ENCODE results near the gene STAG3.
"Not testable (repeated sequence)": the region's sequence is repeated elsewhere in the genome, so short reads cannot be mapped to it uniquely, and the experiment has no call there.

STAG3 gene

DNA sequence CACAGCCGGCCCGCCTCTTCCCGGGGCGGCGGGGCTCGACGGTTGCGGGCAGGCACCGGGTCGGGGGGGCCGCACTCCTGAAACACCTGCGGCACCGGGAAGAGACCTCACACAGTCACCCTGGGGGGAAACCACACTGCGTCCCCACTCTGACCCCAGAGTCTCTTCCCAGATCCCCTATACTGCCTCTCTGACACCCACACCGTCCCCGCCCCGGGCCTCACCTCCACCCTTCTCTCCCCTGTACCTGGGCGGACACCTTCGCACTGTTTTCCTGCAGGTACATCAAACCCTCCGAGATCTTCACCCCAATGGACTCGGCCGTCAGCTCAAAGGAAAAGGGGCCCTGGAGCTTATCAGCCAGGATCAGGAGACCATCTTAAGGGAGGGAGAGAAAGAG lies 5.9 kb upstream of the STAG3 start:
- FAIRE-seq: no peak
- DNase-seq (ENCODE audit: low spot score): no peak

DNA sequence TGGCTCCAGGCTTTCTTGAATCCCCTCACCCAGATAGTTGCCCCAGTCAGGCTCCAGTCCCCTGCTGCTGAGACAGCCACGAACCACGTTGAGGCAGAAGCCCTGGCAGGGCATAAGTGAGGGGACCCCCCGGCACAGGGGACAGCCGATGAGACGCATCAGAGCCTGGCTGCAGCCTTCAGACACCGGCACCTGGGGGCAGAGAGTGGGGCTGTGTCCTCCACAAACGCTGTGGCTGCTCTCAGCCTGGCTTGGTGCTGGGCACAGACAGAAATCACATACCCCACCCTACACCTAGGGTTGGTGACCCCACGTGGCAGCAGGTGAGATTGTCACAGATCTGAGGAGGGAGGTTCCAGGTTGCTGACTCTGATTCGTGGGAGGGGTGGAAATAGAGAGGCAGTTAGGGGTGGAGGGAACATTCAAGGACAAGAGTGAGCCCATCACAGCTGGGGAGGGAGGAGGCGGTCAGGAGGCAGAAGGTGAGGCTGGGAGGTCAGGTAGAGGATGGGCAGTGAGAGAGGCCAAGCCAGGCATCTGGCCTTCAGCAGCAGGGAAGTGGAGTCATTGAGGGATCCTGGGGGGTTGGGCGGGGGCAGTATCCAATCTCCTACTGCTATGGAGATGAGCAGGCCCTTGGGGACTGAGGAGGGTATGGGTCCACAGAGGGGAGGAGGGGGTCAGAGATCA lies 3.8 kb upstream of the STAG3 start:
- DNase-seq (ENCODE audit: low spot score) (no peak), FAIRE-seq (no peak)

DNA sequence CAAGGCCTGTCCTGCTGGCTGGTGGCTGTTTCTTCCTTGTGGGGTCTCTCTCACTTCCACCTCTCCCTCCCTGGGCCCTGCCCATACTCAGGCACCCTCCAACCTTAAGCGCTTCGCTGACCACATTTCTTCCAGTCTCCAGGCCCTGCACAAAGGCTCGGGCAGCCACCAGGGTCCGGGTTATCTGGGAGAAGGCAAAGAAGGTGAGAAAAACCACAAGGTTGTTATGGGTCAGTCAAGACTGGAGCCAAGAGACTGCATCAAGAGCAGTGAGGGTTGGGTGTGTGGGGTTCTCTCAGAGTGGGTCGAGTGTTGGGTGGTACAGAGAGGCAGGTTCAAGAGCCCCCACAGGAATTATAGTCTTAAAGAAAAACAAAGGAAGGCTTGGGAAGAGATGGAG lies 3.1 kb upstream of the STAG3 start:
- no peak for FAIRE-seq
- no peak for DNase-seq (ENCODE audit: low spot score)

DNA sequence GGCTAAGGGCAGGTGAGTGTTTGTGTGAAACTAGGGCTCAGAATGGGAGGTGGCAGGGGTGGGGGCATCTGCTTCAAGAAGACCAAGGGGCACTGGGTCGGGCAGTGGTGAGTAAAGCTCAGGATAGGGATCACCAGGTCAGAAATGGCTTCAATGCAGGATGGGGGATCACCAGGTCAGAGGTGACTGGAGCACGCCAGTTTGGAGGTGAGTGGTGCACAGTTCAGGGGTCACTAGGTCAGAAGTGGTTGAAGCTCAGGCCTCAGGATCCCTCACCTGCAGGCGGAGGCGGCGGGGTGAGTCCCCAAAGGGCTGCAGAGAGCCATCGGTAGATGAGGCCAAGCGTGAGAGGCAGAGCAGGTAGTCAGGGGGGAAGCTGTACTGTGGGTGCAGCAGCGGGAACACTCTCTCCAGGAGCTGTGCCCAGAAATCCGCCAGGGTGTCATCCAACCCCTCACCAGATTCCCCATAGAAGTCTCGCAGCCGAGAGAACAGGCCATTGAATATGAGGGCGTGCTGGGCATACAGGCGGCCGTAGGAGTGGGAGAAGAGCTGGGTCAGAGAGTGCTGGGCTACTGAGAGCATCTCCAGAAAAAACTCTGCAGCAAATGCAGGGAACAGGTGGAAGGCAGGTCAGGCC lies 2.3 kb upstream of the STAG3 start:
- FAIRE-seq (no peak), DNase-seq (ENCODE audit: low spot score) (no peak)

DNA sequence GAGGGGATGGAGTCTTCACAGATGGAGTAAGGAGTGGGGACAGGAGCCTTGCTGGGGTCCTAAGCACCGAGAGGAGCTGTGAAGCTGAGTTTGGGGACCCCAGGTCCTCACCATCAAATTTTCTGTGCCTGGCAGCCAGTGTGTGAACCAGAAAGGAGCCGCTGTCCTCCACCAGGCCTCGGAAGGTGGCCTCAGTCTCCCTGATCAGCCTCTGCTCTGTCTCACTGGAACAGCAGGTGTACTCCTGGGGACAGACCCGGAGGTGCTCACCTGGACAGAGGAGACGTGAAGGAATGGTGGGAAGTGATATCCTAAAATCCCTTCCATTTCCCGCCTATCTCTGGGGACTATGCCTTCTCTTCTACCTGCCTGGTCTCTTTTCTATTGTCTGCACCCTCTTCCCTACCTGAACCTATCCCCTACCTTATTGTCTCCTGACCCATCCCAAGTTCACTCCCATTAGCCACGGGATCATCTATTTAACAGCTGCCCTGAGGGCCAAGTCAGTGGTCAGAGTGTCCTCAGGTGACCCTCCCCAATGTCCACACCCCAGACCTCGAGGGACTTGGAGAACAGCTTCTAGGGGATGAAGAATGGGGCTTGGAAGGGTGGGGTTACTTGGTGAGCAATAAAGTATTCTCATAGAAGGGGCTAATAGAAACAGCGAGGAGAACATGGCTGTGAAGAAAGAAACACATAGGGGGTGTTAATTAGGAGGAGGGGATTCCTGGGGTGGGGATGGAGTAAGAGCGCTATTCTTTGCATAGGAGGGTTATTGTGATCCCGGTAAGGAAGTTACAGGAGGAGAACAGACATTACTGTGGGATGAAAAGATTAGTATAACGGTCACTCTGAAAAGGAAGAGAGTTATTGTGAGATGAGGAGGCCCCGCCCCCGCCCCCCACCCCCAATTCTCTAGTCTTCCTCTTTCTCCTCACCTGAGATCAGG lies 1.3 kb upstream of the STAG3 start:
- FAIRE-seq (no peak), DNase-seq (ENCODE audit: low spot score) (no peak)

DNA sequence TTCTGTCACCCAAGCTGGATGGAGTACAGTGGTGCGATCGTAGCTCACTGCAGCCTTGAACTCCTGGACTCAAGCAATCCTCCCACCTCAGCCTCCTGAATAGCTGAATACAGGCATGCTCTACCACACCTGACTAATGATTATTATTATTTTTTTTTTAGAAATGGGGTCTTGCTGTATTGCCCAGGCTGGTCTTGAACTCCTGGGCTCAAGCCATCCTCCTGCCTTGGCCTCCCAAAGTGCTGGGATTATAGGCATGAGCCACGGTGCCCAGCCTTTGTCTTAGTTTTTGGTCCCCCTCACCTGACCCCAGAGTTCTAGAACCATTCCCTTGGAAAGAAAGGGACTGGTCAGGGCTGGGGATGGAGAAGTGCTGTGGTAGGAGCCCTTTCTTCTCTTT lies 2.4 kb downstream of the STAG3 start:
- DNase-seq (ENCODE audit: low spot score); FAIRE-seq: not testable (repeated sequence)

DNA sequence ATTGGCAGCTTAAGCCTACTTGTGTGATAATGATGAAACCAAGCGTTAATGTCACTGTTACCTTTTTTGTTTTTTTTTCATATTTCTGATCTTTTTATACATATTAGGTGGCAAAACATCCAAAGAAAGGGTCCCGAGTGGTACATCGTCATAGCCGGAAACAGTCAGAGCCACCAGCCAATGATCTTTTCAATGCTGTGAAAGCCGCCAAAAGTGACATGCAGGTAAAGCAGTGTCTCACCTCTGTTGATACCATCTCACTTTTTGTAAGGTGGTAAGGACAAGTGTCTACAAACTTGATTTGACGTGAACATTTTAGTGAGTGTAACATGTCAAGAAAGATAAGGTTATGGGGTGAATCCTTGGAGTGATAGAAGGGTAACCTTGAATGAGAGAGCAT lies 4.9 kb downstream of the STAG3 start:
- not testable (repeated sequence) for DNase-seq (ENCODE audit: low spot score); FAIRE-seq

DNA sequence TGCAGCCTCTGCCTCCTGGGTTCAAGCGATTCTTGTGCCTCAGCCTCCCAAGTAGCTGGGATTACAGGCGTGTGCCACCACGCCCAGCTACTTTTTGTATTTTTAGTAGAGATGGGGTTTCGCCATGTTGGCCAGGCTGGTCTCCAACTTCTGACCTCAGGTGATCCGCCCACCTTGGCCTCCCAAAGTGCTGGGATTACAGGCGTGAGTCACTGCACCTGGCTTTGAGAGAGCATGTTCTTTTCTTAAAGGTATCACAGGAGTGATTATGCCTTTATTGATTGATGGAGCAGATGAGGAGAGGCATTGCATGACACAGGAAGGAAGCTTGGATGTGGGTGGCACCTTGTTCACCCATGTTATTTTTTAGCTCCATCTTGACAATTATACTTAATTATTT lies 5.4 kb downstream of the STAG3 start:
- not testable (repeated sequence) for DNase-seq (ENCODE audit: low spot score); FAIRE-seq

DNA sequence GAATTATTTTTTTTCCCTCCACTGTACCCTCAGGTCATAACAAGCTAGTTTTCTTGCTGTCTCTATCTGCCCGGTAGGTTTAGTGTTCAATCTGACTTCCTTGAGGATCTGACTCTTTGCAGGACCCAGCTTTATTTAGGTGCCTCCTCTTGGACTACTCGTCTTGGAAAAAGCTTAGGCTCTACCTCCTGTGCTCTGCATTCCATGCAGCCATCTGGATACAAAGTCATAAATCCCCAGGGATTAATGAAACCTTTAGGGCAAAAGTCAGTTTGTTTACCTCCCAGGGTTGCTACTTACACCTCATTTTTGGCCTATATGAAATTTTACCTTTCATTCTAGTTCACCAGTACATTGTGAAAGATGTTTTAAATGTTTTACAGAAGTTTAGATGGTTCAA lies 8.0 kb downstream of the STAG3 start:
- DNase-seq (ENCODE audit: low spot score) (no peak), FAIRE-seq (no peak)

DNA sequence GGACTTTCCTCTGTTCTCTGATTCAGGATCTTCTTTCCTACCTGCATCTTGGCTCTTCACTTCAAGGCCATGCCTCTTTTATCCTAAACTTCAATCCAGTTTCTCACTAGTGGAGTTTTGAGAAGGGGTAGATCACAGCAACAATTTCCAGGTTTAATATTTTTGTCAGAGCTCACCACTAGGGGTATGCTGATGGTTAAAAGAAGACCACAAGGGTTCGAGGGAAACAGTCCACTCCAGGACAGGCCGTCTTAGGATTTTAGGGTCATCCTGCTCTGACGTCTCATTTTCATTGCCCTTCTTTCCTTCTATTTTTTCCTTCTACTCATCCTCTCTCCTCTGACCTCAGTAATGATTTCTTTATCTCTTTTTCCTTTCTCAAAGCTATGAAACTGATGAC lies 11.3 kb downstream of the STAG3 start:
- DNase-seq (ENCODE audit: low spot score) (no peak), FAIRE-seq (no peak)

DNA sequence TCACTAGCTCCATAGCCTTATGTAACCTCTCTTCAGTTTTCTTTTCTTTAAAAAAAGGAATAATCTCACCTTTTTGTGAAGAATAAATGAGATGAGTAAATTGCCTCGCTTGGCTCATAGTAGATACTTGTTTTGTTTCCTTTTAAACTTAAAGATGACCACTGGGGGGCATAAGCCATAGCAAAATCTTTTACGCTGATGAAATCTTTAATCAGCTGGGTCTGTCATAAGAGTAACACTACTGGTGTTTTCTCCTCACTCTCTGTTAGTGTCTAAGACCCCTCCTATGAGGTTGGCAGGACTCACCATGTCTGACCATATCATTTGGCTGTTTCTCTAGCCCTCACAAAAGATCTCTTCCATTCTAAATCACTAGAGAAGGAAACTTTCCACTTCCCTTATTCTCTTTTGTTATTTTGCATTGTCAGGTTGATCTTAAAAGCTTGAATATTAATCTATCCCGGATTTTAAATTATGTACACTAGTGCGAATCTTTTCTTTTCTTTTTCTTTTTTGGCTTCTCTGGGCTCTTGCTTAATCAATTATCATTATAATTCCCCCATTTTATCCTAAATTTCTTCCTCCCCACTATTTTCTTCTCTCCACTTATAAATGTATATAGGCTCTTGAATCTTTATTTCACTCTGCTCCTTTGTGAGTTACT lies 12.5 kb downstream of the STAG3 start:
- DNase-seq (ENCODE audit: low spot score) (peak; percentile 21), FAIRE-seq (peak; percentile 74)

DNA sequence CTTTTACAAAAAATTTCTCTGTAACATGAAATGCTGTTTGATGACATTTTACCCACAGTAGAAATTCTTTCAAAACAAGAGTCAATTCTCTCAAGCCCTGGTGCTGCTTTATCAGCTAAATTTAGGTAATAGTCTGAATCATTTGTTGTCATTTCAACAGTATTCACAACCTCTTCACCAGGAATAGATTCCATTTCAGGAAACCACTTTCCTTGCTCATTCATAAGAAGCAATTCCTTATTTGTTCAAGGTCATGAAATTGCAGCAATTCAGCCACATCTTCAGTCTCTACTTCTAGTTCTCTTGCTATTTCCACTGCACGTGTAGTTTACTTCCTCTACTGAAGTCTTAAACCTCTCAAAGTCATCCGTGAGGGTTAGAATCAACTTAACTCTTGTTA lies 14.1 kb downstream of the STAG3 start:
- no peak for DNase-seq (ENCODE audit: low spot score)
- no peak for FAIRE-seq

DNA sequence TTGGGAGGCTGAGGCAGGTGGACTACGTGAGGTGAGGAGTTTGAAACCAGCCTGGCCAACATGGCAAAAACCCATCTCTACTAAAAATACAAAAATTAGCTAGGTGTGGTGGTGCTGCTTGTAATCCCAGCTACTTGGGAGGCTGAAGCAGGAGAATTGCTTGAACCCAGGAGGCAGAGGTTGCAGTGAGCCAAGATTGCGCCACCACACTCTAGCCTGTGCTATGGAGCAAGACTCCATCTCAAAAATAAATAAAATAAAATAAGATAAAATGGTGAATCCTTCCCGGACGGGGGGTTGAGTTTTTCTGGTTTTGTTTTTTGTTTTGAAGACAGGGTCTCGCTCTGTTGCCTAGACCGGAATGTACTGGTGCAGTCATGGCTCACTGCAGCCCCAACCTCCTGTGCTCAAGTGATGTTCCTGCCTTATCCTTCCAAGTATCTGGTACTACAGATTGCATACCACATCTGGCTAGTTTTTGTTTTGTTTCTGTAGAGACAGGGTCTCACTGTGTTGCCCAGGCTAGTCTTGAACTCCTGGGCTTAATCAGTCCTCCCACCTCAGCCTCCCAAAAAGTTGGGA lies 14.7 kb downstream of the STAG3 start:
- DNase-seq (ENCODE audit: low spot score); FAIRE-seq: not testable (repeated sequence)

DNA sequence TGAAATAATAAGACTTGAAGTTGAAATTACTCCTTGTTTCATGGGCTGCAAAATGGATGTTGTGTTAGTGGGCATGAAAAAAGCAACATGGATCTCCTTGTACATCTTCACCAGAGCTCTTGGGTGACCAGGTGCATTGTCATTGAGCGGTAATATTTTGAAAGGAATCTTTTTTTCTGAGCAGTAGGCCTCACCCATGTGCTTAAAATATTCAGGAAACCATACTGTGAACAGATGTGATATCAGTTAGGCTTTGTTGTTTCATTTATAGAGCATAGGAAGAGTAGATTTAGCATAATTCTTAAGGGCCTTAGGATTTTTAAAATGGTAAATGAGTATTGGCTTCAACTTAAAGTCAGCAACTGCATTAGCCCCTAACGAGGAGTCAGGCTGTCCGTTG lies 15.3 kb downstream of the STAG3 start:
- DNase-seq (ENCODE audit: low spot score) (no peak), FAIRE-seq (no peak)

DNA sequence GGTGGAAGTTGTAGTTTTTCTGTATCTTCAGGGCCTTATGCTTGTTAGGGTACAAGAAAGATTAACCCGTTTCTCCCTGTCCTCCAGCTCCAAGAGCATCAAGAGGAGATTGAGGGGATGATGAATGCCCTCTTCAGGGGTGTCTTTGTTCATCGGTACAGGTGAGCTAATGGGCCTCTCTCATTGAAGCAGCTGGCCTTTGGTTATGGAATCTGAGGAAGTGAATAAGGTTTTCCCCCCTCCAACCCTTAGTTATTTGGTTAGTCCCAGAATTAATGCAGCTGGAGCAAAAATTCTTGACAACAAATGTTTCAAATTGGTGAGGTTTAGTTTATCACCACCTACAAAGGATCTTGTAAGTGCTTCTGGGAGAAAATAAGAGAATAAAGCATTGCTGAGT lies 17.5 kb downstream of the STAG3 start:
- DNase-seq (ENCODE audit: low spot score) (no peak), FAIRE-seq (no peak)

DNA sequence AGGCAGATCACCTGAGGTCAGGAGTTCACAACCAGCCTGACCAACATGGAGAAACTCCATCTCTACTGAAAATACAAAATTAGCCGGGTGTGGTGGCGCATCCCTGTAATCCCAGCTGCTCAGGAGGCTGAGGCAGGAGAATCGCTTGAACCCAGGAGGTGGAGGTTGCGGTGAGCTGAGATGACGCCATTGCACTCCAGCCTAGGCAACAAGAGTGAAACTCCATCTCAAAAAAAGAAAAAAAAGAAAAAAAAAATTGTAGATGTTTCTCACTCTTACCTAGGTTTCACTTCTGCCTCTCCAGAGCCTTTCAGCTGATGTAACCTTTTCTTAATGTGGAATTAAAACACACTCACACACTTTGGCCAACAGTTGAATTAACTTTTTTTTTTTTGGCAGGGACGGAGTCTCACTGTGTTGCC lies 18.2 kb downstream of the STAG3 start:
- not testable (repeated sequence) for DNase-seq (ENCODE audit: low spot score); FAIRE-seq

DNA sequence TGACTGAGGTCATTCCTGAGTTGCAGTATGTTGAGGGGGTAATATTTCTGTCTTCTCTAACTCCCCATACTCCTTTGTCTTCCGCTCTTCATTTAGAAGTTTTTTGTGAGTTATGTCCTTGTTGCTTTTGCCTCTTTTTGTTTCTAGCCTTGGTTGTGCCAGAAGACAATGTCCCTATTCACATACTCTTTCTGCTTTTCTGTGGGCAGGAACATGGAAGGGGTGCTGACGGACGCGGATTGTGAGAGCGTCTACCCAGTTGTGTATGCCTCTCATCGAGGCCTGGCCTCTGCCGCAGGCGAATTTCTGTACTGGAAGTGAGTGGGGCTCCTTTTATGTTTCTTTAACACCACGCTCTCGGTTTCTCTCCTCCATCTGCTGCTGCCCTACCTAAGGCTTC lies 20.5 kb downstream of the STAG3 start:
- FAIRE-seq (no peak), DNase-seq (ENCODE audit: low spot score) (no peak)

DNA sequence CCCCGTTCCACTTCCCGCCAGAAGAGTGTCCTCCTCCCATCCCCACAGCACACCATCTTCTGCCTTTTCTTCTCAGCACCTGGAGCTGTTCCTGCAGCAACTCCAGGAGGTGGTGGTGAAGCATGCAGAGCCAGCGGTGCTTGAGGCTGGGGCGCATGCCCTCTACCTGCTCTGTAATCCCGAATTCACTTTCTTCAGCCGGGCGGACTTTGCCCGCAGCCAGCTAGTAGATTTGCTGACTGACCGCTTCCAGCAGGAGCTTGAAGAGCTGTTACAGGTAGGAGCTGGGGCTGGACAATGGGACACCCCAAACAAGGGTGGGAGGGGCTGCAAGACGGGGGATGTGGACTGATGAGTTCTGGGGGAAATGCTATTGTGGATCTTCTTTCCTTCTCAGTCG lies 23.0 kb downstream of the STAG3 start:
- FAIRE-seq: no peak
- no peak for DNase-seq (ENCODE audit: low spot score)

DNA sequence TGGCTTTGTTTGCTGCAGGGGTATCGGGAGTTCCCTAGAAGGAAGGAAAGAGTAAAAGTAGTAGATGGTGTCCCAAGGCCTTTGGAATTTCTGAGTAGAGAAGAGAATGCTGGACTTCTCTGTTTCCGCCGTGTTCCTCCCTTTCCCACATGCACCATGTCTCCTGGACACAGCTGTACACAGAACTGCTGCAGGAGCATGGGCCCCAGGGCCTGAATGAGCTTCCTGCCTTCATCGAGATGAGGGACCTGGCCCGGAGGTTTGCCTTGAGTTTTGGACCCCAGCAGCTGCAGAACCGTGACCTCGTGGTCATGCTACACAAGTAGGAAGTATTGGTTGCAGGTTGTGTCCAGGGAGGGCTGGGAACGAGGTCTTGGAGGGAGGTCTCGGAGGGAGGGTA lies 26.7 kb downstream of the STAG3 start:
- FAIRE-seq (no peak), DNase-seq (ENCODE audit: low spot score) (no peak)

DNA sequence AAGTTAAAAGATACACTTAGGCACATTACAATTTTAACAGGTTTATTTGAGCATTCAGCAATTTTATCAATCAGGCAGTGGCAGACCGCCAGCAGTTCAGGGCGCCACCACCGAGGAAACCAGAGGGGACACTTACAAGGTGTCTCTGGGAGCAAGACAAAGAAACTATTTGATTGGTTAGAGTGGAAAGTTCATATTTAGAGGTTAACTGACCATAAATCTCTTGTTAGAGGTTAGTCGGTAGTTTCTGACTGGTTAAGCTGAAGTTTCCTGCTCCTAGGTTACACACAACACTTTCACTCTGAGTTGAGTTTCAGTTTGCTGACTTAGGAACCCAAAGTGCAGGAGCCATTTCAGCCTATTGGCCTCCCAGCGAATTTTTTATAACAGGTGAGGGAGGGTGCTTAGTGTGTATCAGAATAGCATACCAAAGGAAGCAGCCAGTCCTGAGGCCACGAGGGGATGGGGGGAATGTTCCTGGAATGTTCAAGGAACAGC lies 31.2 kb downstream of the STAG3 start:
- FAIRE-seq (no peak), DNase-seq (ENCODE audit: low spot score) (no peak)

DNA sequence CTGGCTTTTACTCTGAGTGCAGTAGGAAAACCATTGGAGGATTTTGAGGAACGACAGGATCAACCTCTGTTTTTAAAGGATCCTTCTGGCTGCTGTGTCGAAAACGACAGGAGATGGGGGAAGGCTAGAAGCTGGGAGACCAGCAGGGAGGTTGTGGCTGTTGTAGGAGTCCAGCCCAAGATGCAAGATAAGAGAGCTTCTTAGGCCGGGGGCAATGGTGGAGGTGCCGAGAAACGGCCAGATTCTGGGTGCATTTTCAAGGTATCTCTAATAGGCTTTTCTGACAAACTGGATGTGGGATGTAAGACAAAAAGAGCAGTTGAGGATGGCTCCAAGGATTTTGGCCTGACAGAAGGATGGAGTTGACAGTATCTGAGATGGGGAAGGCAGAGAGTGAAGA lies 31.8 kb downstream of the STAG3 start:
- FAIRE-seq (no peak), DNase-seq (ENCODE audit: low spot score) (no peak)

Data from RCC 7860 (cell line).